HG03439 (cell line): ENCODE results near the gene CDHR3.
"Not testable (repeated sequence)": the region's sequence is repeated elsewhere in the genome, so short reads cannot be mapped to it uniquely, and the experiment has no call there.

Experiments
- ATAC-seq: cut with Tn5 transposase; IDR thresholded peaks from one replicate; pipeline ENCODE4 v1.9.1; 2021; ENCODE audit warnings: mild to moderate bottlenecking, moderate library complexity; ENCODE audit not compliant: unreplicated experiment

Gene CDHR3

GRCh38 chr7:105963038-105963667 is at the start of gene CDHR3:
CDHR3 (plus strand) TSS chr7:105963264; CDS start chr7:105963319, 55 bp downstream.
- ATAC-seq: no peak

GRCh38 chr7:105913947-105914346 is 49.1 kb upstream of the CDHR3 start:
- no peak for ATAC-seq

- ATAC-seq: no peak
Measured at GRCh38 chr7:105916603-105917002, 46.5 kb upstream of the CDHR3 start.

- no peak for ATAC-seq
Measured at GRCh38 chr7:105917659-105918058, 45.4 kb upstream of the CDHR3 start.

- no peak for ATAC-seq
Measured at GRCh38 chr7:105920766-105921165, 42.3 kb upstream of the CDHR3 start.

- no peak for ATAC-seq
Measured at GRCh38 chr7:105924945-105925344, 38.1 kb upstream of the CDHR3 start.

GRCh38 chr7:105926131-105926530 is 36.9 kb upstream of the CDHR3 start:
- no peak for ATAC-seq

- ATAC-seq: no peak
Measured at GRCh38 chr7:105931179-105931578, 31.9 kb upstream of the CDHR3 start.

GRCh38 chr7:105932835-105933477 is 30.1 kb upstream of the CDHR3 start:
- no peak for ATAC-seq

GRCh38 chr7:105934572-105935185 is 28.4 kb upstream of the CDHR3 start:
- ATAC-seq: no peak

GRCh38 chr7:105935250-105935649 is 27.8 kb upstream of the CDHR3 start:
- no peak for ATAC-seq

- ATAC-seq: no peak
Measured at GRCh38 chr7:105937411-105937810, 25.7 kb upstream of the CDHR3 start.

- ATAC-seq: no peak
Measured at GRCh38 chr7:105940109-105940508, 23.0 kb upstream of the CDHR3 start.

GRCh38 chr7:105941596-105941995 is 21.5 kb upstream of the CDHR3 start:
- ATAC-seq: no peak

- ATAC-seq: no peak
Measured at GRCh38 chr7:105943486-105943885, 19.6 kb upstream of the CDHR3 start.

- no peak for ATAC-seq
Measured at GRCh38 chr7:105945848-105946247, 17.2 kb upstream of the CDHR3 start.

- ATAC-seq: no peak
Measured at GRCh38 chr7:105951597-105951996, 11.5 kb upstream of the CDHR3 start.

- no peak for ATAC-seq
Measured at GRCh38 chr7:105952917-105953595, 10.0 kb upstream of the CDHR3 start.

- ATAC-seq: no peak
Measured at GRCh38 chr7:105954711-105955110, 8.4 kb upstream of the CDHR3 start.

- not testable (repeated sequence) for ATAC-seq
Measured at GRCh38 chr7:105955651-105956466, 7.2 kb upstream of the CDHR3 start.

- ATAC-seq: no peak
Measured at GRCh38 chr7:105958012-105958411, 5.1 kb upstream of the CDHR3 start.
